Diencephalon (tissue), 1 donor: Measurements from ENCODE around the gene LDAH. TPM values are rescaled to one million over a fixed set of nuclear protein-coding genes. Genes with fewer than 3 reads are reported as not detected.

Source experiments
- total RNA-seq: library from RNA; depleted of rRNA; stranded (reverse); fragments of >200 nt; gene quantifications from one replicate; pipeline ENCODE4 v1.2.3, GENCODE V29; 2014

LDAH gene
- total RNA-seq: 19.4 TPM

DNA sequence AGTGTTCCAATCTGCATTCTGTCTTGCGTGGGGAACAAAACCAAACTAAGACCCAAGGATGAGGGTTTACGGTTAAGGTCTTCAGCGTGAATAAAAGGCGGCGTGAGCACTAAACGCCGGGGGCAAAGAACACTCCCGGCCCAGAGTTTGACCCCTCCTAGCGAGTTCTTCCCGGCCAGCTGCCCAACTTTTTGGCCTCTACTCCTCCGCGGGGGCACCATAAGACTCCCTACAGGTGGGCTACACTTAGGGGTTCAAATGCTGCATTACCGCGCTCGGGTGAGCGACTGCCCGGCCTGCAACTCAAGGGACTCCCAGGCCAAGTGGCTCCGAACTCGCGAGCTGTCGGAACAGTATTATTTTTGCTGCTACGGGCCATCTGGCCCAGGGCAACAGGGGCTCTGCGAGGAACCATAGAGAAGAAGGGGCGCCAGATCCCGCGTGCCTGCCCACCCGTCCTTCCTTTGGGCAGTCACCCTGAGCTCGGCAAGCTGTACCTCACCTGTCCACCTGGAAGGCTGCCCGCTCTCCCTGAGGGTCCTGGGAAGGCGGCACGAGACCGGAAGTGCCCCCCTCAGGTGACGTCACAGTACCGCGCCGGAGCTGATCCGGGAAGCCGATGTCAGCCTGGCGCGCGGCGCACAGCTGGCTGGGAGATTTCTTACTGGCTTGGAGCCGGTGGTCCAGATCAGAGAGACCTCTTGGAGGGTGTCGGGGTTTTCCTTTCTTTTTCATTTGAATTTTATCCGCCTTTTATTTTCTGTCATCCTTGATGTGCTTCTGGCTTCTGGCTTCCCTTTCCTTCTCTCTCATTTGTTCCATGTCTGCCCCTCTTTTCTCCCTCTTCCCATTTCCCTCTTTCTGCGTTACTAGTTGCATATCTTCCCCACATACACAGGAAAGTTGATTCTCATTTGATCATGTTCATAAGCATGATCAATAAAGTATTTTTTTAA is at the start of gene LDAH:
Gene LDAH, minus strand, starts transcription at position 567 of the 956 bp plus-strand sequence. CDS start 21,638 bp downstream, outside the sequence.

DNA sequence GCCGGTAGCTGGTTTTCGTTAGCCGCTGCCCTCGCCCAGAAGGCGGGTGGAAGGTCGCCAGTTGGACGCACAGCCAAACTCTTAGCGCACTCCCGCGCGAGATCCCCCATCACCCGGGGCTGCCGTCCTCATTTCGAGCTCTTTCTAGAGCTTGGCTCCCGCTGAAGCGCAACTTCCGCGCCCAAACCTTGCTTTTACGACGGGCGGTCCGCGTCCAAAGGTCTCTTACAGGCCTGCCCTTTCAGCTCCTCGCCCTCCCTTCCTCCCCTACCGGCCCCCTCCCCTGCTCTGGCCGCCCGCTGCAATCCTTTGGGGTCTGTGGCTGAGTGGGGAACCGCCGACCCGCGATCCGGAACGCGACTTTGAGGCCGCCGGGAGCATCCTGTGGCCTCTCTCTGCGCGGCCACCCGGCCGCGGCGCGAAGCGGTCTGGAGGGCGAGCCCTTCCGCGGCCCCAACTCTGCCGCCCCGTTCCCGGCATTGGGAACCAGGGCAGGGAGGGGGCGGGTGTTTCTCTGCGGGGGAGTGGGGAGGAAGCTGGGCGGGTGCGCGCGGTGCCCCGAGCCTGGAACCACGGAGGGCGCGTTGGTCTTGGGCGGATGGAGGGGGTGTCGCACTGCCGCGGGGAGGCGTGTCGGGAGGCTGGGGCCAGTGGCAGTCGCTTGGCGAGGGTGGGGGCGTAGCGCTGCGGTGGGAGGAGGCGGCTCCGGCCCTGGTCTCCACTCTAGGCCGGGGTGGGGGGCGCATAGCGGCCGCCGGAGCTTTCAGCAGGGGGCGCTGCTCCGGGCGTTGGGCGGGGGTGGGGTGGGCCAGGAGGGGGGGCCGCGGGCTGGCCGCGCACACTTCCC is 156.4 kb downstream of the LDAH start, which contains the start of gene GDF7:
Gene GDF7, plus strand, starts transcription at position 841 of the 847 bp plus-strand sequence. CDS start 96 bp downstream, outside the sequence.

DNA sequence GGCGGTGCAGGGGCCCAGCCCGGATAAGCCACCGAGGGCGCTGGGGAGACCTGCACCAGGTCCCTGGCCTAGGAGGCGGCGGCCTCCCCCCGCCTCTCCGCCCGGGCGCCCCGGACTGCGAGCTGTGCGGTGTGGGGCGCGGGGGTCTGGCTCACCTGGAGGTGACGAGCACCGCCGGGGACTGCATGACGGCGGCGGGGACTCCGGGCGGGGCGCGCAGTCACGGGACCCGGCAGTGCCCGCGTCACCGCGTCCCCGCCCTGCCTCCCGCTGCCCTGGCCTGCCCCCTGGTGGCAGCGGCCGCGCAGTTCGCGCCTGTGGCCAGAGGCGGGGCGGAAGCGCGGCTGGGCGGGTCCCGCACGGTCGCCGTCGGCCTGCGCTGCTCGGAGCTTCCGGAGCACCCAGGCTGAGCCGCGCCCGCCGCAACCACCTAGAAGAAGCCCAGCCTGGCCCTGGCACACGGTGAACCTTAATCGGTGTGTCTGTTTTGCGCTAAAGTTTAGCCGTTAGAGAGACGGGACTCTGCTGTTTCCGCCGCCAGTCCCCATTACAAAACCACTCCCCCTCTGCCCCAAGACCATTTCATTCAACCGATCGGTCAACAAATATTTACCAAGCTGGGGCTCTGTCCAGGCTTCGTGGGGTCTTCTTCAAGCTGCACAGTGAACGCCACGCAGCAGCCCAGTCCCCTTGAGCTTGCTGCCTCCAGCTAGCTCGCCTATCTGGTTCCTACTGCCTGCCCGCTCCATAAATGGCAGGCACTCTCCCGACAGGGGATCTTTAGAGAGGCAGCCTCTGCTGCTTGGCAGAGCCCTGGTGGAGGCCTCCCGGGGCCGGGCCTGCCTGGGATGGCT is 171.8 kb downstream of the LDAH start, which contains the start of gene HS1BP3:
Gene HS1BP3, minus strand, starts transcription at position 222 of the 854 bp plus-strand sequence. Its CDS starts 35 bp downstream, at position 187.

Other genes starting within 250 kb of the LDAH start
- 14.3 TPM for gene HS1BP3, start 172.0 kb downstream of the LDAH start, total RNA-seq
- gene GDF7, start 156.0 kb downstream of the LDAH start, total RNA-seq: 0.23 TPM
- 0.69 TPM for gene APOB, start 221.0 kb upstream of the LDAH start, total RNA-seq